Astrocyte of the cerebellum (primary cell): ENCODE data around the gene SLC38A3.

ENCODE experiments used
- DNase-seq: peaks from one replicate; pipeline ENCODE4 v3.0.0-alpha.2; 2011; ENCODE audit warnings: low read depth
- H3K4me3 ChIP-seq: 2 replicates; pipeline ENCODE4 v1.5.1; 2011; ENCODE audit warnings: mild to moderate bottlenecking, low read depth, low read length, moderate library complexity
- in situ Hi-C: cut with HindIII; loops from 2 replicates; pipeline ENCODE4 v1.10.0; 2017; ENCODE audit warnings: low sequenced_read_pairs
- TF ChIP-seq, protein P1 (sequence below): IDR thresholded peaks from 2 replicates; pipeline ENCODE4 v1.5.1; 2012; ENCODE audit warnings: low read length, low read depth, moderate library complexity, mild to moderate bottlenecking; ENCODE audit errors: missing control alignments

The SLC38A3 gene

DNA sequence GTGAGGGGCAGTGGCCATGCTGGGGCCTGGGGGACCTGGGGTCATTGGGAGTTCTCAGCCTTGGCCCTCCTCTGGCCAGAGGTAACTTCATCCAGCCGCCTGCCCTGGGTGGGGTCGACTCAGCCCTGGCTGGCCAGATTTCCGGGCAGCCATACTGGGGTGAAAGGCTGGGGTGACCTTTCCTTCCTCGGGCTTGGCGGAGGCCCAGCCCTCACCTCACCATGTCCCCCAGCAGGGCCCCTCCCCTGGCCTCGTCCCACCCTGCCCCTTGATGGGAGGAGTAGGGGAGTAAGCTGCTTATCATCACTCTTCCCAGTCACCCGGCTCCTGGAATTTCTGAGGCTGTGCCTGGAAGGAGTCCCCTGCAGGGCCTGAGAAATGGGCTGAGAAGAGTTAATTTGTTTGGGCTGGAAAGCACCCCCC is 44.5 kb upstream of the SLC38A3 start:
- in situ Hi-C loops = no loop called here
- no peak for DNase-seq
- TF ChIP-seq, protein P1, sequence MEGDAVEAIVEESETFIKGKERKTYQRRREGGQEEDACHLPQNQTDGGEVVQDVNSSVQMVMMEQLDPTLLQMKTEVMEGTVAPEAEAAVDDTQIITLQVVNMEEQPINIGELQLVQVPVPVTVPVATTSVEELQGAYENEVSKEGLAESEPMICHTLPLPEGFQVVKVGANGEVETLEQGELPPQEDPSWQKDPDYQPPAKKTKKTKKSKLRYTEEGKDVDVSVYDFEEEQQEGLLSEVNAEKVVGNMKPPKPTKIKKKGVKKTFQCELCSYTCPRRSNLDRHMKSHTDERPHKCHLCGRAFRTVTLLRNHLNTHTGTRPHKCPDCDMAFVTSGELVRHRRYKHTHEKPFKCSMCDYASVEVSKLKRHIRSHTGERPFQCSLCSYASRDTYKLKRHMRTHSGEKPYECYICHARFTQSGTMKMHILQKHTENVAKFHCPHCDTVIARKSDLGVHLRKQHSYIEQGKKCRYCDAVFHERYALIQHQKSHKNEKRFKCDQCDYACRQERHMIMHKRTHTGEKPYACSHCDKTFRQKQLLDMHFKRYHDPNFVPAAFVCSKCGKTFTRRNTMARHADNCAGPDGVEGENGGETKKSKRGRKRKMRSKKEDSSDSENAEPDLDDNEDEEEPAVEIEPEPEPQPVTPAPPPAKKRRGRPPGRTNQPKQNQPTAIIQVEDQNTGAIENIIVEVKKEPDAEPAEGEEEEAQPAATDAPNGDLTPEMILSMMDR = no peak
- no peak overlapping the region for H3K4me3 ChIP-seq

DNA sequence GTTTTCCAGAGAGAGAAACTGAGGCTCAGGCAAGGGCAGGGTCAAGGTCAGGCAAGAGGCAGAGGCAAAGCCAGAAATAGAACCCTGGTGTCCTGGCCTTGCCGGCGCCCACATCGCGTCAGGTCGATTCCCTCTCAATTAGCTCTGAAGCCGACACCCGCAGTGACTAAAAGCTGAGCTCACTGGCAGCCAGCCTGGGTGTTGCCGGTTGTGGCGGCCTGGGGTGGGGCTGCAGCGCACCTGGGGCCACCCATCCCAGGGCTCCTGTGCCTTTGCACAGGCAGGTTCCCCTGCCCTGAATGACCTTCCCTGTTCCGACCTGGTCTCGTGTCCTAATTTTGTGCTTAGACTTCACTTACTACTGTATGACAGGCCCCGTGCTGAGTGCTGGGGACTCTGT is 43.8 kb upstream of the SLC38A3 start:
- in situ Hi-C loops = no loop called here
- no peak for DNase-seq
- TF ChIP-seq, protein P1 = no peak
- no peak overlapping the region for H3K4me3 ChIP-seq

DNA sequence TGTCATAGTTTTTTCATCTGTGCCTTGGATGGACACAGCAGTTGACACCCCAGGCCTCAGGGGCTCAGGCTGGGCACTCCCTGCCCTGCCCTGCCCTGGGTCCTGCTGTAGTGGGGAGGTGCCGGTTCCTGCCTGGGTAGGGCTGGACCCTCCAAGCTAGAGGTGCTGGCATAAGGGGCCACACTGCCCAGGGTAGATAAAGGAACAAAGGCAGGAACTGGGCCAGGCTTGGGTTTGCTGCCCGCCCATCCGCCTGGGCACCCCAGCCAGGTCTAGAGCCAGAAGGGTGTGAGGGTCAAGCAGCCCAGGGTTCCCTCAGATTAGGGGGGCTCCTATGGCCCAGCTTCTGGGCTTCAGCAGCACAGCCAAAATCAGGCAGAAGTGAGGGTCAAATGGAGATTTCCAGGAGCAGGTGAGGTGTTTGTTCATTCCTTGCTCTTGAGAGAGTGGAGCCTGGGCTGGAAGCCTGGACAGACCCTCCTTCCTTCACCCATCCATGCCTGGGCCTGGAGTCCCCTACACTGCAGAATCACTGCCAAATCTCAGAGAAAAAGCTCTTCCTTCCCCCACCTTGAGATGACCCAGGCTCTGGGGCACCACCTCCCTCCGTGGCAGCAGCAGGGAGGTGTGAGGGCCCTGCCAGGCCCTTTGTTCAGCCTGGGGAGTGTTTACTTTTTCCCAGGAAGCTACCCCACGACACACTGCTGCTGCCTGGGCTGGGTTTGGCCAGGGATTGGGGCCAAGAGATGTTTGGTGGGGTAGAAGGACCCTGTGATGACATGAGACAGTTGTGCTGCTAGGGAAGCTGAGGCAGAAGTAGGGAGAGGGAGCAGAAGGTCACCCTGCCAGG is 42.8 kb upstream of the SLC38A3 start:
- TF ChIP-seq, protein P1 = no peak
- in situ Hi-C loops = no loop called here
- H3K4me3 ChIP-seq = no peak overlapping the region
- no peak for DNase-seq

DNA sequence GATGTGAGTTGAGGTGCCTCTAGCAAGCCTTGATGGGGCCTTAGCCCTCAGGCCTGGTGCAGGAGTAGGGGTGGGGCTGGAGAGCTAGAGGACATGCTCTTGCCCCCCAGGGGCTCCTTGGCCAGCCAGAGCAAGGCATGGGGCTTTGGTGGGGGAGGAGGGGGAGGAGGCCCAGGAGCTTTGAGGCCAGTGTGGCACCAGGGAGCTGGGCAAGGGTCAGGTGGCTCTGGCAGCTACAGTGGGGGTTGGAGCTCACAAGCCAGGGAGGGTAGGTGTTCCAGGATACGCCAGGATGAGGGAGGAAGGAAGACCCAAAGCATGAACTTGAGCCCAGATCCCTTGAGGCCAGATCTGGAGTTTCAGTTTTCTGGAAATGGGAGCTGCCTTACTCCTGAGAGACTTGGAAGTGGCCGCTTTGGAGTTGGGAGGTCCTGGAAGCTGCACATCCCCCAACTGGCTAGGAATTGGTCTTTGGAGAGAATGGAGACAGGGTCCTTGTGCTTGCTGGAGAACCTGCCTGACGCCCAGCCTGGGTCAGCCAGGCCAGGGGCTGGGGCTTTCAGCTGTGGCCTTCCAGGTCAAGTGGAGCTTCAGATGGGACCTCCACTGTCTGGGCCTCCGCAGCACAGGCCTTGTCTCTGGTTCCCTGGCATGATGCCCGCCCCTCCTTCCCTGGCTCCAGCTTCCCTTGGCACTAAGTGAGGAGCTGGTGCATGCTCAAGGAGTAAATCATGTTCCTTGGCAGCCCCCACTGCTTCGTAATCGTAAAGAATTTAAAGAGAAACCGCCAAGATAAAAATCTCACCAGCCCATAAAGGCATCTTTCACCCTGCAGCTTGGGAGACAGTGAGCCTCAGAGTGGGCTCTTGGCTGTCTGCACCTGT is 41.3 kb upstream of the SLC38A3 start:
- in situ Hi-C loops = no loop called here
- no peak overlapping the region for H3K4me3 ChIP-seq
- TF ChIP-seq, protein P1 = no peak
- peak; percentile 93 for DNase-seq

DNA sequence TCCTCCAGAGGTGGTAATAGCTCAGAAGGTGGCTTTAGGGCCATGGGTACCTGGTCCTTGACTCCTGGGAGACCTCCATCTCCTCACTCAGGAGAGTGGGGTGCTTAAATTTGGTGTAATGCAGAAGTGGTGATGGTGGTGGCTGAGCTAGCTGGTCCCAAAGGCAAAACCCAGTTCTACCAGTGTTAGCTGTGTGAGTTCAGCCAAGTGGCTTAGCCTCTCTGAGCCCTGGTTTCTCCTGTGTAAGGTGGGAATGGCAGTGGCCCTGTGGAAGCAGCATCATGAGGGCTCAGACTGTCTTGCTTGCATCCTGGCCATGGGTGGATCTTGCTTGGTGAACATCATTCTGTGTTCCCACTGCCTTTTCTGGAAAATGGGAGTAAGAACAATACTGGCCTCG is 40.6 kb upstream of the SLC38A3 start:
- H3K4me3 ChIP-seq = no peak overlapping the region
- in situ Hi-C loops = no loop called here
- TF ChIP-seq, protein P1 = no peak
- no peak for DNase-seq

DNA sequence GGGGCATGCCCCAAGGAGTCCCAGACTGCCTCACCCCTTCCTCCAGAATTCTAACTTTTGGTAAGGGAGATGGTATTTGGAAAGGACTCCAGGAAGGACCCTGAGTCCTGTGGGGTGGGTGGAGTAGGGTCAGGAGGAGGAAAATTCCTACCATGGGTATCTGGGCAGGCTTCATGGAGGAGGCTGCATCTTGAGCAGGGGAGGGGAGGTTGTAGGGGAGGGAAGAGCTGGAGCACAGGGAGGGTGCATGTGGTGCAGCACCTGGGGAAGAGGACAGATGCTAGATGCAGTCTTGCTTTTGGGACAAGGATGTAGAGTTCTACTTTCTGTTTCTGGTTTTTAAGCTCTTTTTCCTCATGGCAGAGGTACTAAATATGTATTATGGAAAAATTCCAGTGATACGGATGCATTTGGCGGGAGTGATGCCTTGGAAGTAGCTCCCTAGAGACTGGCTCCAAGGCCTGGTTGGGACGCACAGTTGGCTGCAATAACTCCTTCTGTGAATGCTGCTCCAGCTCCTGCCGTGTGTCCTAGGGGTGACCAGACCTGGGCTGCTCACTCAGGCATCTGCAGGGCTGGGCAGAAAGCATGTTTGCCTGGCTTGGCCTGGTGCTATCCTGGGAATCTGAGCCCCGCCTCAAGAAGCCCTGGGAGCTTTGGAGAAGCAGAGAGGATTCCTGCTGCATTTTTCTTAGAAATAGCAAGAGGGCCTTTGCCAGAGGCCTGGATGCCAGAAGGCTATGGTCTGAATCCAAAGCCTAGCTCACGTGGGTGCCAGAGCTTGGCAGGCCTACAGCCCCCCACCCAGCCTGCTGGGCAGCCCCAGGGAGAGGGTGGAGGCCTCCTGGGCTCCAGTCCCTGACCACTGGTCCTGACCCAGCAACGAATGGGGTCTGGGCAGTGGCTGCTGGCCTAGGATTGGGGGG is 39.8 kb upstream of the SLC38A3 start:
- in situ Hi-C loops = no loop called here

More for the DNA sequence above, 39.8 kb upstream of the SLC38A3 start:
- DNase-seq = peak; percentile 58
- TF ChIP-seq, protein P1 = no peak
- no peak overlapping the region for H3K4me3 ChIP-seq
